NCI-H2196 treated with DMSO at 0.1 percent for 48 hours (cell line): ENCODE measurements around the gene PIPOX.

Experiments
- DNase-seq: peaks from one replicate; lab custom pipeline; 2025; ENCODE audit not compliant: unreplicated experiment; lab: John Stamatoyannopoulos, UW

Gene PIPOX

GRCh38 chr17:29095439-29095838 is 52.5 kb downstream of the PIPOX start:
- DNase-seq, result no peak

GRCh38 chr17:29096094-29096493 is 53.2 kb downstream of the PIPOX start:
- no peak for DNase-seq

- DNase-seq, result no peak
Observed at GRCh38 chr17:29099527-29099926, 56.6 kb downstream of the PIPOX start.

GRCh38 chr17:29100296-29100695 is 57.4 kb downstream of the PIPOX start:
- no peak for DNase-seq

GRCh38 chr17:29102046-29102445 is 59.1 kb downstream of the PIPOX start:
- no peak for DNase-seq

GRCh38 chr17:29102741-29103181 is 59.8 kb downstream of the PIPOX start:
- no peak for DNase-seq

GRCh38 chr17:29103341-29103740 is 60.4 kb downstream of the PIPOX start:
- DNase-seq, result no peak
